HCT116 (cell line): Measurements from ENCODE around the gene OBSL1. TPM values are rescaled to one million over a fixed set of nuclear protein-coding genes. Genes with fewer than 3 reads are reported as not detected.

ENCODE experiments used
- ATAC-seq: fragments of 200-7000 bp; cut with Tn5 transposase; 2 replicates; pipeline ENCODE4 v1.9.1; 2020; ENCODE audit warnings: mild to moderate bottlenecking, moderate library complexity
- BruUV-seq: library from RNA; stranded (reverse); fragments of 400-500 nt; replicated peaks from 2 replicates; lab custom pipeline; 2021; lab: Mats Ljungman, UMichigan
- CTCF ChIA-PET: fragments of 300-600 bp; sonication (Branson Sonifier 250); formaldehyde crosslinking; loops from one replicate; lab custom pipeline; 2021; ENCODE audit warnings: antibody characterized with exemption; lab: Charles Lee
- POLR2A ChIA-PET: fragments of 300-600, 350-600 bp; sonication (Branson Sonifier 250); formaldehyde crosslinking; loops from one replicate; lab custom pipeline; 2021; ENCODE audit warnings: antibody characterized with exemption; lab: Charles Lee
- RAD21 ChIA-PET, 2 experiments: fragments of 300-600 bp; sonication (Branson Sonifier 250); formaldehyde crosslinking; loops; one replicate each; lab custom pipeline; 2023; ENCODE audit warnings: low total read pairs in 2 of 2; ENCODE audit not compliant: uncharacterized antibody in 2 of 2, unreplicated experiment in 2 of 2, low non-redundant PET in 1 of 2; lab: Charles Lee
- DNase-seq: peaks from one replicate; pipeline ENCODE4 v3.0.0-alpha.2; 2010; ENCODE audit warnings: low read depth, low spot score
- H2AFZ ChIP-seq: fragments of 200-600 bp; shearing (Covaris generic), sonication (generic); 2 replicates; pipeline ENCODE4 v1.6.1; 2017; ENCODE audit warnings: low read depth, mixed run types, mixed read lengths, antibody characterized with exemption, low read length; ENCODE audit not compliant: poor library complexity, severe bottlenecking
- H3K27ac ChIP-seq: 2 replicates; pipeline ENCODE4 v1.5.1; 2012; ENCODE audit warnings: low read depth, low read length
- H3K27me3 ChIP-seq: fragments of 200-600 bp; sonication (generic); 2 replicates; pipeline ENCODE4 v1.6.1; 2016; ENCODE audit warnings: mixed run types, low read length, mixed read lengths; ENCODE audit not compliant: insufficient read depth
- H3K36me3 ChIP-seq, 2 experiments: fragments of 200-500 bp in 1 of 2; fragments of 200-600 bp in 1 of 2; sonication (Bioruptor generic) in 1 of 2; sonication (generic) in 1 of 2; 2 replicates each; pipeline versions ENCODE4 v1.5.1 to v1.6.1; 2014 to 2016; ENCODE audit warnings: low read length in 2 of 2, inconsistent platforms in 1 of 2, mixed read lengths in 1 of 2, mixed run types in 1 of 2; ENCODE audit not compliant: insufficient read depth in 2 of 2, control insufficient read depth in 1 of 2
- H3K4me1 ChIP-seq, 2 experiments: fragments of 200-600 bp in 1 of 2; sonication (generic) in 1 of 2; 2 replicates each; pipeline versions ENCODE4 v1.5.1 to v1.6.1; 2012 to 2017; ENCODE audit warnings: low read length in 2 of 2, inconsistent platforms in 1 of 2, mild to moderate bottlenecking in 1 of 2, mixed read lengths in 1 of 2, mixed run types in 1 of 2, moderate library complexity in 1 of 2; ENCODE audit not compliant: insufficient read depth in 2 of 2, control insufficient read depth in 1 of 2
- H3K4me2 ChIP-seq: fragments of 200-600 bp; sonication (generic); 2 replicates; pipeline ENCODE4 v1.6.1; 2017; ENCODE audit warnings: mixed run types, low read length, mixed read lengths
- H3K4me3 ChIP-seq, 2 experiments: fragments of 200-600 bp in 1 of 2; sonication (generic) in 1 of 2; replicated peaks in 1 of 2; 2 replicates each; pipeline ENCODE4 v1.5.1; 2011 to 2016; ENCODE audit warnings: low read length in 2 of 2, control low read depth in 1 of 2, low read depth in 1 of 2, mild to moderate bottlenecking in 1 of 2, mixed read lengths in 1 of 2, mixed run types in 1 of 2
- H3K79me2 ChIP-seq: fragments of 200-600 bp; sonication (generic); 2 replicates; pipeline ENCODE4 v1.6.1; 2017; ENCODE audit warnings: mild to moderate bottlenecking, mixed run types, low read length, moderate library complexity, mixed read lengths; ENCODE audit not compliant: insufficient read depth
- H3K9ac ChIP-seq: fragments of 200-600 bp; sonication (generic); 2 replicates; pipeline ENCODE4 v1.6.1; 2016; ENCODE audit warnings: low read length, mixed read lengths
- H3K9me2 ChIP-seq: fragments of 200-600 bp; sonication (generic), shearing (Covaris generic); 2 replicates; pipeline ENCODE4 v1.6.1; 2017; ENCODE audit warnings: mixed run types, mild to moderate bottlenecking, moderate library complexity; ENCODE audit not compliant: insufficient read depth
- H3K9me3 ChIP-seq, 2 experiments: fragments of 200-500 bp in 1 of 2; fragments of 200-600 bp in 1 of 2; sonication (Bioruptor generic) in 1 of 2; sonication (generic) in 1 of 2; 2 replicates each; pipeline ENCODE4 v1.6.1; 2014 to 2017; ENCODE audit warnings: low read length in 2 of 2, mixed read lengths in 2 of 2, inconsistent platforms in 1 of 2, low read depth in 1 of 2, mild to moderate bottlenecking in 1 of 2, mixed run types in 1 of 2, moderate library complexity in 1 of 2; ENCODE audit not compliant: control insufficient read depth in 1 of 2, insufficient read depth in 1 of 2
- H4K20me1 ChIP-seq: fragments of 200-600 bp; sonication (generic), shearing (Covaris generic); 2 replicates; pipeline ENCODE4 v1.6.1; 2017; ENCODE audit warnings: mixed run types, mild to moderate bottlenecking, moderate library complexity; ENCODE audit not compliant: insufficient read depth
- CBX3 ChIP-seq: IDR thresholded peaks from 2 replicates; pipeline ENCODE4 v1.6.1; 2012; ENCODE audit warnings: low read depth
- CEBPB ChIP-seq: IDR thresholded peaks from 2 replicates; pipeline ENCODE4 v1.6.1; 2012; ENCODE audit warnings: low read depth
- EZH2 ChIP-seq: fragments of 200-600 bp; sonication (generic); IDR thresholded peaks from 2 replicates; pipeline ENCODE4 v1.6.1; 2017; ENCODE audit warnings: antibody characterized with exemption, mixed run types
- EZH2phosphoT487 ChIP-seq: fragments of 200-600 bp; IDR thresholded peaks from 2 replicates; pipeline ENCODE4 v1.6.1; 2018; ENCODE audit warnings: antibody characterized with exemption, borderline replicate concordance
- POLR2AphosphoS5 ChIP-seq: IDR thresholded peaks from 2 replicates; pipeline ENCODE4 v1.6.1; 2011; ENCODE audit warnings: mild to moderate bottlenecking, low read depth, low read length, moderate library complexity
- SRF ChIP-seq: IDR thresholded peaks from 2 replicates; pipeline ENCODE4 v1.6.1; 2012; ENCODE audit warnings: low read depth
- YY1 ChIP-seq: IDR thresholded peaks from 2 replicates; pipeline ENCODE4 v1.6.1; 2011; ENCODE audit warnings: low read length, low read depth, moderate library complexity, mild to moderate bottlenecking; ENCODE audit not compliant: insufficient replicate concordance; ENCODE audit errors: extremely low read depth
- ZFX ChIP-seq: fragments of 450-650 bp; IDR thresholded peaks from 2 replicates; pipeline ENCODE4 v1.6.1; 2017
- intact Hi-C: fragments of 100-400 bp; cut with micrococcal nuclease; formaldehyde crosslinking; loops from 2 replicates; pipeline ENCODE4 v1.10.0; 2022
- total RNA-seq: library from RNA; stranded (reverse); gene quantifications from one replicate; pipeline ENCODE4 v1.2.1, GENCODE V29; 2021; ENCODE audit not compliant: unreplicated experiment

OBSL1 gene
- total RNA-seq, 1 experiment from 2014 or later: 45.2 TPM

- Histone ChIP-seq H3K9ac (no peak overlapping the region), H3K9me3 (no peaks in the 10 kb centered on the region), H3K36me3 (no peaks in the 10 kb centered on the region), H3K4me2 (no peak overlapping the region), H3K79me2 (no peaks in the 10 kb centered on the region), H3K27me3 (no peaks in the 10 kb centered on the region), H3K27ac (no peak overlapping the region), H2AFZ (no peak overlapping the region), H3K4me1 (peaks cover 0 to 29% of the 10 kb centered on the region in 2 experiments; a peak in 2 of 4 replicates), H3K4me3 (no peak overlapping the region), H4K20me1 (no peaks in the 10 kb centered on the region), H3K9me2 (no peaks in the 10 kb centered on the region)
- BruUV-seq: no TSS peak
- DNase-seq (no peak), ATAC-seq (no peak)
- intact Hi-C loops: no loop called here
- ChIA-PET POLR2A (interaction anchor here (1.0 kb wide), 1 partner anchor 15 kb away, joined by 4 read pairs; the partner anchor contains the start of gene GMPPA), CTCF (no interaction called here), RAD21 (no interaction called here)
- TF ChIP-seq ZFX (no peak), YY1 (no peak), POLR2AphosphoS5 (no peak), EZH2 (no peak), SRF (no peak)
Measured at GRCh38 chr2:219513787-219514186, 57.6 kb downstream of the OBSL1 start.

- ChIA-PET RAD21 (no interaction called here), POLR2A (no interaction called here), CTCF (interaction anchor here (1.2 to 1.8 kb wide), 3 partner anchors 14 to 17 kb away, joined by 5 to 7 read pairs (median 5); partner anchors contain the start of gene GMPPA)
- peaks cover 0 to 19% of the 10 kb centered on the region in 2 experiments; a peak in 2 of 4 replicates for H3K4me1 ChIP-seq
- H3K79me2 ChIP-seq: no peaks in the 10 kb centered on the region
- no peak overlapping the region for H3K4me3 ChIP-seq
- no peaks in the 10 kb centered on the region for H3K27me3 ChIP-seq
- H3K9ac ChIP-seq: no peak overlapping the region
- H3K27ac ChIP-seq: no peak overlapping the region
- ATAC-seq: no peak
- no peak overlapping the region for H2AFZ ChIP-seq
- no peaks in the 10 kb centered on the region for H3K36me3 ChIP-seq
- H3K9me2 ChIP-seq: no peaks in the 10 kb centered on the region
- TF ChIP-seq EZH2phosphoT487 (no peak), CBX3 (no peak), CEBPB (no peak)
- intact Hi-C loops: no loop called here
- no peaks in the 10 kb centered on the region for H4K20me1 ChIP-seq
- no peaks in the 10 kb centered on the region for H3K9me3 ChIP-seq
- BruUV-seq: no TSS peak
- no peak overlapping the region for H3K4me2 ChIP-seq
- no peak for DNase-seq
Measured at GRCh38 chr2:219512524-219513216, 58.7 kb downstream of the OBSL1 start.
